NCI-H146 (cell line): Measurements from ENCODE around the gene AGPAT3.

Source experiments
- DNase-seq: peaks from one replicate; lab custom pipeline; 2025; lab: John Stamatoyannopoulos, UW

Gene AGPAT3

DNA sequence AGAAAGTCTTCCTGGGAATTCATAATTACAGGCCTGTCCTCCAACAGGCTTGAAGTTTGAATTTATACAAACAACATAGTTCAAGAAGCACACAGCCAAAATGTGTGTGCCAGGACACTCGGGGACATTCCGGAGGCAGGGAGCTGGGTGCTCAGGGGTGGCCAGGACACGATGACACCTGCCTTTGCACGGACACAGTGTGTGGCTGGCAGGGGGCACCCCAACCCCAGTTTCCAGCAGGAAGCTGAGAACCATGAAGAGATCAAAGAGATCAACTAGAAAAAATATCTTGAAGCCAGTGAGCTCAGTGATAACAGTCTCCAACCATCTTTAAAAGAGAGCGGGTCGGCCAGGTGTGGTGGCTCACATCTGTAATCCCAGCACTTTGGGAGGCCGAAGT, 114.6 kb downstream of the AGPAT3 start:
- DNase-seq, result no peak

DNA sequence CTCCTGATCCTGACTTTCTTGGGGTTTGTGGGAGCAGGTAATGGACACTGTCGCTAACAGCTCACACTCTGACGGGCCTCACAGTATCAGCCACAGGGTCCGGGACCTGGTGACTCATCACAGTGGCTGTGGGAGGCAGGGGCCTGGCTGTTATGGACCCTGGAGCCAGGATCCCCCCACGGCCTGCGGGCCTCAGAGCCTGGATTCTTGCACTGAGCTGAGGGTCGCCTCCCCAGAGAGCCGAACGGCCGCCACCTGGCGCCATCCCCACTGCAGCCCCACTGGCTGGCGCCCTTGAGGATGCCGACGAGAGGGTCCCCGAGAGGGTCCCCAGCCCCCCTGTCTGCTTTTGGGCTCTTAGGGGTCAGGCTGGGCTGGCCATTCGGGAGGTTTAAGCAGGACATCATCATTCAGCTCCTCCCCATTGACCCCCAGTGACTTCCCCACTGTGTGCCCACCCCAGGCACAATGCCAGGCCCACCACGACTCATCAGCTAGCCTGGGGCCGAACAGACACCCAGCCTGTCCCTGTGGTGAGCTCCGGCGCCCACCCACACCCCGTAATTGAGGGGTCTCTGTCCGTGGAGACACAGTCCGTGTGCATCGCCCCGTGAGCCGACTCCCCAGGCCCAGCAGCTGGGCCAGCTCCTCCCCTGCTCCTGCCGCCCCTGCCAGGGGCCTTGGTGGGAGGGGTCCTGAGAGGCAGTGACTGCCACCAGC, 116.3 kb downstream of the AGPAT3 start:
- no peak for DNase-seq

DNA sequence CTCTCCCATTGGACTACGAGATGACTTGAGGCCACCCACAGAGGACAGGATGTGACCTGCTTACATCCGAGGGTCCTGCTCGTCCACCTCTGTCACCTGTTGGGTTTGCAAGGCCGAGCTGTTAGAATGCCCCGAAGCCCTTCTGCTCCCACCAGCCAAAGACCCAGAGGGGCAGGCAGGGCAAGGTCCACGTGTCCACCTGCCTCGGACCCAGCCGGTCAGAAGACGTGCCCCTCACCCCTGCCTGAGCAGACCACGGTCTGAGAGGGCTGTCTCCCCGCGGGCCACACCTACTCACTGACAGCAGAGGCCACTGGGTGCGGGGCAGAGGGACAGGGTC, 116.8 kb downstream of the AGPAT3 start:
- DNase-seq, result no peak

DNA sequence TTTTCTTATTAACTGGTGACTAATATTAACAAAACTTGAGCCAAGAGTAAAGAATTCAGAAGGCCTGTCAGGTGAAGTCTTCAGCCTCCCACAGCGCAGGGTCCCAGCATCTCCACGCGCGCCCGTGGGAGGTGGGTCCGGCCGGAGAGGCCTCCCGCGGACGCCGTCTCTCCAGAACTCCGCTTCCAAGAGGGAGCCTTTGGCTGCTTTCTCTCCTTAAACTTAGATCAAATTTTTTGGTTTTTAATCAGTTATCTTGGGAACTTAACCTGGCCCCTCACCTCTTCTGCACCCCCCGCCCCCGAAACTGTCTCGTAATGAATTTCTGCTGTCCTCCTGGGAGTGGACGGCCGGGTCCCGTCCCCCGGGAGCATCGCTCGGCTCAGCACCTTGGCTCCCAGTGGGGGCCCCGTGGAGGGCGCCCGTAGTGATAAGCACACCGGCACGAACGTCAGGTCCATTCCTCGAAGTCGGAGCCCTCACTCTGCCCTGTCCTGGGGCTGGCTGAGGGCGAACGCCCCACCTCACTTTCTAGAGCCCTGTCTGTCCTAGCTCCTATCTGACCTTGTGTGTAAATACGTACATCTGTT, 117.6 kb downstream of the AGPAT3 start:
- no peak for DNase-seq

DNA sequence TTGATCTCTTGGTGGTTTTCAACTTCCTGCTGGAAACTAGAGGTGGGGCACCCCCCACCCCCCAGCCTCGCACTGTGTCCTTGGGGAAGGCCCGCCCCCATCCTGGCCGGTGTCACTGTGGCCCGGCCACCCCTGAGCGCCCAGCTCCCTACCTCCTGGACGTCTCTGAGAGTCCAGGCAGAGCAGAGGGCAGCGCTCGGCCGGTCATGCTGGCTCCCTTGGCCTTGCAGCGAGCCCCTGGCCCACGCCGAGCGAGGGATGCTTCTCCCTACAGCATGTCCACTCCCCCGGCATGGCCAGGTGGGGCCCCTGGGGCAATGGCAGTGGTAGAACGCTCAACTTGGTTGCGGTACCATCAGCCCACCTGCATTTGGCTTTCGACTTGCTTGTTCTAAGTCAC, 118.4 kb downstream of the AGPAT3 start:
- DNase-seq, result no peak

DNA sequence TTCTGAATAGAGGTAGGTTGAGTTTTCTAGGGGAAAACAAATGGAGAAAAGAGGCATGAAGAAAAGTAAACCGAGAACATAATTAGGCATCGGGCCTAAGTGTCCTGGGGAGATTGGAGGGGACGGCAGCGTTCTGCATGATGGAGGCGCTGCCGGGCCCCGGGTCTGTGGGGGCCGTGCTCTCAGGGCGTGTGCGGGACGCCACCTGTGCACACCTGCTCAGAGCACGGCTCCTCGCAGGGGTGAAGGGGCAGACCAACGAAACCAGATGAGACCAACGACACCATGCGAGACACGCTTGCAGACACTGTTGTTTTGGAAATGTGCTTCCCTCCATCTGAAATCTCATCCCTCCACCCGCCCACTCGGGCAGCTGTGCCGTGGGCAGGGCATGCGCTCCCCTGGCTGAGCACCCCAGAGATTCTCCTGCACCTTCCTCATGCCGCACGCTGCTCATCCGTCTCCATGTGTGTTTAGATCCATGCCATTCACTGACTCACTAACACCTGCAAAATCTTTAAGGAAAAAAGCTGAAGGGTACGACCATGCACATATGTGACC, 118.9 kb downstream of the AGPAT3 start:
- no peak for DNase-seq

DNA sequence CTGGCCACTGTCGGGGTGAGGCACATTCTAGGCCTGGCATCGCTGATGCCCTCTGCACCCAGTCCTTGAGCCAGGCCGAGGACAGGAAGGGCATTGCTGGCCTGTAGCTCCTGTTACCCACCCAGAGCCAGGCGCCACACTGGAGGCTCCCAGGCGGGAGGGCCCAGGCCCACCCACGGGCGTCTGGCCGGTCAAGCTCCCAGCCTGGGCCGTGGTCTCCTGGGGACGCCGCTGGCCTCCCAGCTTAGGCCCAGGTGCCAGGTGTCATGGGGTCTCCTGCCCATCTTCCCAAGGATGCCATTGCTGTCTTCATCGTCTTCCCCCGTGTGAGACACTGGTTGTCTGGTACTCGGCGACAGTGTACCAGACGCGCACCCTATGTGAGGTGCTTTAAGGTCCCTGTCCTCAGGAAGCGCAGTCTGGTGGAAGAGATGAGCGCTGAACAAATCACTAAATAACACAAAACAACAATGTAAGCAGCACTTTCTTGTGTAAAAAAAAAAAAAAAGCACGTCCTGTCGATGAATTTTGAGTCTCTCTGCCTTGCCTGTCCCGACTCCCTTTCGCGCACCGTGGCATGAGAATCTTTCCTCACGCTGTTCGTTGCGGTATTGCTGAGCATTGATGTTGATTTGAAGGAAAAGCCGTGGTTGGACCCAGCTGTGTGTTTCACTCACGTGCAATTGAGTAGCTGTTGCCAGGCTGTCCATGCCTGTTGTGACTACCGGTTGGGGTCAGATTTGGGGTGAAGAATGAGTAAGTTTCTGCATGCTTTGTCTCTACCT, 120.1 kb downstream of the AGPAT3 start:
- no peak for DNase-seq

DNA sequence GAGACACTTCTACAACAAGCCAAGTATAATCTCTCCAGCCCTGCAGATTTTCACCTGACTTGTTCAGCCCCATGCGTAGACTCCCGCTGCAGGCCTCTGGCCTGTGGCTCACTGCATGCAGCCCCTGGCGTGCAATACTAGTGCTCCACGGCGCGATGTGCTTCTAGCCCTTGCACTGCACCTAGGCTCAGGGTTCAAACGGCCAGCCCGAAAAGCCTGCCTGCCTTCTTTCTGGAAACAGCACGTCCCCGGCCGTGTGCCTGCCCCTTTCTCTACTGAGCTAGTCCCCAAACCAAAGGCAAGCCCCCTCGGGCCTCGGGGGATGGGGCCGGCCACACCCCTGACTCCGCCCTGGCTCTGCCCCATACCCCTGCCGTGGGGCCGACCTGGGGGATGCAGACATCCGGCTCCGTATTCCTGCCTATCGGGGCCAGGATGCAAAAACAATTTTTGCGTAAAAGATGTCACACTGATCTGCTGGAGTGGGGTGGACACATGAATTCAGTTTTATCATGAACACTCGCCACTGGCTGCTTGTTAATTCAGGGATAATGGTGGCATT, 120.7 kb downstream of the AGPAT3 start:
- no peak for DNase-seq

DNA sequence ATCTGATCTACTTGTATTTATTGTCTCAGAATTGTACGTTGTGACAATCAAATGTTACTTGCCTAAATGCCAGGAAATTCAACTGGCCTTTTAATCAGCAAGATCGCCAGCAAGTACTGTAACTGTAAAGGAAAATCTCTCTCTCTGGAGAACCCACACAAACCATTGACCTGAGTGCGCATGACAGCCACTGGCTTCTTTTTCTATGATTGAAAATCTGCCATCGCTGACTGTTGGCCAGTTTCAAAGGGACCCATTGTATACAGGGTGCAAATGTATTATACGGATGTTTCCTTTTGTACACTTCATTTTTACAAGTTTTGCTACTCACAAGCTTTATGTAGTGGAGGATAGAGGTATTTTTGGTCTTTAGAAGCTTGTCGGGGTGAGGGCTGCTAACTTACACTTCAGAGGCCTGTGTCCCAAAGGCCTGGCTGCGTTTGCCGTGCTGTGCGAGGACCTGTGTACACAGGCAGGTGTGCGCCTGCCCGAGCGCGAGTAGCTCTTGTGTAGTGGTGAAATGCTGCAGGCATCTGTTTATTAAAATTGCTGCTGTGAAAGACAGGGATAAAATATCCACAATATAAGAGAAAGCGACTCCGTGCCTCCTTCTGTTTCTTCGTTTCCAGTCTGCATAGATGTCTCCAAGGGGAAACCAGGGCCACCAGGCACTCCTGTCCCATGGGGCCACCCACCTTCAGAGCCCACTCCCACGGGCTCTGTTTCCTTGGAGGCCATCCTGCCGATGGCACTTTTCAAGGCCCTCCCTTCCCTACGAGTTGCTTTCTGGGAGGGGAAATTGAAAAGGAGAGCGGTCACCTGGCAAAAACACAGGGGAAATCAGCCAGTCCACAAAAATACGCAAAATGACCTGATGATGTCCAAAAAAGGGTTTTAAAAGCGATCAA, 121.8 kb downstream of the AGPAT3 start:
- DNase-seq, result no peak

DNA sequence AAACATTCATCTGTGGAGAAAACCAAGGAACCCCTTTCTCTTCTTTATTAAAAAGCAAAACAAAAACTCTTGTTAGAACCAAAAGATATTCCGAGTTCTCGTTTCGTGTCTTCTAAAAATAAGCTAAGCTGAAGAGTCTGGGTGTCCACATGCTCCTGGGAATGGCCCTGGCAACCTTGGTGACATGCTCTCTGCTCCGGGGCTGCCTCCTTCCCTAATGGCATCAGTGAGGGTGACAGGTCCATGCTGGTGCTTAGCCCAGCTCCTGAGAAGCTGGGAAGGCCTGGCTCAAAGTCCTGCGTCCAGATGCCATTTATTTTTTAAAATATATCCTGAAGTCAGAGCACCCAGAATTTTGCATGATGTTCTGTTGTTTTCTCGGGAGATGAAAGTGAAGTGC, 122.5 kb downstream of the AGPAT3 start:
- no peak for DNase-seq

DNA sequence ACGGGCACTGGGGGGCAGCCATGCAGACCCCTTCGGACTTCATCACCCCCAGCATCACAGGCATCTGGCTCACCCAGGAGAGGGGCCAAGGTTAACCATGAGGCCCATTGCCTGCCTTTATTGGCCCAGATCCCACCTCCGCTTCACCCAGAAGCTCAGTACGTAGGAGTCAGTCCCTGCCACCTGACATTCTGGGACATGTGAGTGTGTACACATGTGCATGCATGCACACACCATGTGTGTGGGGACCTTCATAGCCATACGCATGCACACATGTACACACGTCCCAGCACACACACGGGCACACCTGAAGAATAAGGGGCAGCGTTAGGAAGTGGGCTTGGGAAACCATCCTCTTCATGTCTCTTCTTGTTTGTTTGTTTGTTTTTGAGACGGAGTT, 123.0 kb downstream of the AGPAT3 start:
- DNase-seq, result no peak

DNA sequence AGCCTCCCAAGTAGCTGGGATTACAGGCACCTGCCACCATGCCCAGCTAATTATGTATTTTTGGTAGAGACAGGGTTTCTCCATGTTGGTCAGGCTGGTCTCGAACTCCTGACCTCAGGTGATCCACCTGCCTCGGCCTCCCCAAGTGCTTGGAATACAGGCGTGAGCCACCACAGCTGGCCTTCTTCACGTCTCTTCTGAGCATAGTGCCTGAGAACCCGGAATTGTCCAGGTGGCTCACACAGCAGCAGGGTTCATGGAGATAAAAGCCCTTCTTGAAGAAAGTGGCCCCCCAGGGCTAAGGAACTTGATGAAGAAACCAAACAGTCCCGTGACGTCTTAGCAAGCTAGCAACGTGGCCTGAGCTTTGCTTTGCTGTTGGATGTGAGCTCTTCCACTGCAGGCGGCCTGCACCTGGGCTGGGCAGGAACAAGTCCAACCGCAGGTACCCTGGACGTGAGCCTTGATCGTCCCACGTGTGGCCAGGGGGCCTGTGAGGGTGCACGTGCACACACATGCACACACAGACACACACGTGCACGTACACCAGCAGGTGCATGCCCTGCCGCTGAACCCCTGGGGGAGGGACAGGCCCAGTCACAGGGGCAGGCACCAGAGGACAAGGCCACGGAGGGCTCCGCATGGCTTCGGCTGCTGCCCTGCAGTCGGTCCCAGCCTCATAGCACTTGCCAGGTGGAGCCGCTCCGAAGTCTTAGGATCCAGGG, 123.6 kb downstream of the AGPAT3 start:
- no peak for DNase-seq

DNA sequence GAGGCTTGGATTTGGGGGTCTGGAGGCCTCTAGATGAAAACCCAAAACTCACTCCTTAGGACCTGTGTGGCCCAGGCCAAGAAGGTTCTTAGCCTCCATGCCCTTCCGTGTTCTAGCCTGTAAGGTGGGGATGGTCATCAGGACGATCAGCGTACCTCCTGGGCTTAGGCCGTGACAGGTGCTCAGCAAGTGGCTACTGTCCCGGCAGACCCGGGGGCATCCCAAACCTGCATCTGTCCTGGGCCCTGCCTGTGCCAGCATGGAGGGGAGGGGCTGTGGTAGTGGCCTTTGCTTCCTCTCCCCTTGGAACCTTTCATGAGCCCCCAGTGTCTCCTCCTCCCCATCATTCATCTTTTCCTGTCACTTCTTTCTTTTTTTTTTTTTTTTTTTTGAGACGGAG, 124.4 kb downstream of the AGPAT3 start:
- DNase-seq, result no peak

DNA sequence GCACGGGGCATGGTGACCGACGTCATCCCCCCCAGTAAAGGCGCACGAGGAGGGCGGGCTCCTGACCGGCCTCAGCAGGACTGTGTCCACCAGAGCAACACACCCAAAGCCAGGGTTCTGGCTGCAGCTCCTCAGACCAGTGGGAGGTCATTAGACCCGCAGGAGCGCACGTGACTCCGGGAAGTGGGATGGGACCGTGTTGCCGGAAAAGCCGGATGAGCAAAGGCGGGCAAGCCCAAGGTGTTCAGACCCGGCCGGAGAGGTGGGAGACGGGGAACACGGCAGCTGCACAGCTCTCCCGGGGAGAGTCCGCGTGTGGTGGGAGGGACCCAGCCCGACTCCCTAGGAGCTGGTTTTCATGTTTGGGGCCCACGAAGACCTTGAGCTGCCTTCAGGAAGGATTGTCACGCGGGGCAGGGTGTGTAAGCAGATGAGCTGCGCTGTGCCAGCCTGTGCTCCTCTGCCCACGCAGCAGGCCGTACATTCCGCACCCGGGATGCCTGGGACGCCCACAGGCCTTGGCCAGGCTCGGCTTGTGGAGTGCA, 126.5 kb downstream of the AGPAT3 start:
- peak; percentile 58 for DNase-seq

DNA sequence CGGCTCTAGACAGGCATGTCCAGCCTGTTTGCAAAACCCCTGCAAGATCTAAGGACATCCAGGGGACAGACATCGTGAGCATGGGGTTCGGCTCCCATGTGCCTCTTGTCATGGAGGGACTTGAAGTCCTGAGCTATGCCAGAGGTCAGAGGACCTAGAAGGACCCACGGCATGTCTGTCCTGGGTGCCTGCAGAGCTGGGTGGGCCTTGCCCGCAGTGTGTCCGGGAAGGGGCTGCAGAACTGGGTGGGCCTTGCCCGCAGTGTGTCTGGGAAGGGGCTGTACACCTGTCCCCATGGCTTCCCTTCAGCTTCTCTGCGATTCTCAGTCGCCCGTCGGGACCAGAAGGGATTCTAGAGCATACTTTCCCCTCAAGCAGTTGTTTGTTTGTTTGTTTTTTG, 127.1 kb downstream of the AGPAT3 start:
- DNase-seq, result no peak

DNA sequence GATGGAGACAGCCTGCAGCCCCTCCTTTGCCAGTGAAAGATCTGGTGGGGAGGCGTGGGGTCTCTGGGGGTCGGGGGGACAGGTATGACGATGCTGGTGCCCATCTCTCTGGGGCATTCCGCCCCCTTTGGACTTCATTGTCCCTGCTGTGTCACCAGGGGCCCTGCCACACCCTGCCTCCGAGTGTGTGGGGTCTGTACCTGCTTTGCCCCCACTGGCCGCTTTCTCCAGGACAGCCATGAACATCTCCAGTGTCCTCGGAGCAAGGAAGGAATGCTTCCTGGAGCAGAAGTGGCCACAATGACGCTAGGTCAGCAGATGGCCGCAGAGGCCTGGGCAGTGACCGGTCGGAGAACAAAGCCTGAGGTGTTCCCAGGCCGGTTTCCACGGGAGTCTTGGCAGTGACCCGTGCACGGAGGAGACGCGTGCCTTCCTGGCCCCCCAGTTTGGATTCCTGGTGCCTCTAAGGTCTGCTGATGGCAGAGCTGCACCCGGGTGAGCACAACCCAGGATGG, 128.5 kb downstream of the AGPAT3 start:
- DNase-seq, result no peak

DNA sequence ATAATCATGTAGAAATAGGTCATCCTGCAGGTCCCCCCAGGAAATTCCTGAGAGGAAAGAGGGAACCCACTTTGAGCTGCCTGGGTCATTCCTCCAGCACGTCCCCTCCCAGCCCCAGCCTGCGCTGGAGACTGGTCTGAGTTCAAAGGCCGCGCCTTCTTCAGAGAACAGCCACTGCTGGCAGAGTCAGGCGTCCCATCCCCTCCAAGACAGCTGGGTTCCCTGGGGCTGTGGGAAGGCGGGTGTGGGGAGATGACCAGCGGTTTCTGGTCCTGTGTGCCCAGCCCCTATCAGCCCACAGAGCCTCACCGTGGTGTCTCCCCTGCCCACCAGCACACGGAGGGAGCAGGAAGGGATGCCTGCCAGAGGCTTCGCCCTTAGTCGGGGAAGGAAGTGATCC, 129.1 kb downstream of the AGPAT3 start:
- no peak for DNase-seq

DNA sequence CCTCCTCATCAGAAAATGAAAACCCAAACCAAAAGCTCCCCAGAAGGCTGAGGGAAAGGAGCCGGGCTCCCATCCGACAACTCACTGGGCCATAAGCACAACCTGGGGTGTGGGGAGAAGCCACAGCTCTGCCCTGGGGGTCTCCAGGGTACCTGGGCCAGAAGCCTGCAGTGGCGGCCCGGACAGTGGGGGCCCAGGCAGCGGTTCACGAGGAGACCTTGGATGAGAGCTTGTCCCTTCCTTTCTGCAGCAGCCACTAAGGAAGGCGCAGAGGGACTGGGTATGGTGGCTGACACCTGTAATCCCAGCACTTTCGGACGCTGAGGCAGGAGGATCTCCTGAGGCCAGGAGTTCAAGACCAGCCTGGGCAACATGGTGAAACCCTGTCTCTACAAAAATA, 129.6 kb downstream of the AGPAT3 start:
- DNase-seq, result no peak

DNA sequence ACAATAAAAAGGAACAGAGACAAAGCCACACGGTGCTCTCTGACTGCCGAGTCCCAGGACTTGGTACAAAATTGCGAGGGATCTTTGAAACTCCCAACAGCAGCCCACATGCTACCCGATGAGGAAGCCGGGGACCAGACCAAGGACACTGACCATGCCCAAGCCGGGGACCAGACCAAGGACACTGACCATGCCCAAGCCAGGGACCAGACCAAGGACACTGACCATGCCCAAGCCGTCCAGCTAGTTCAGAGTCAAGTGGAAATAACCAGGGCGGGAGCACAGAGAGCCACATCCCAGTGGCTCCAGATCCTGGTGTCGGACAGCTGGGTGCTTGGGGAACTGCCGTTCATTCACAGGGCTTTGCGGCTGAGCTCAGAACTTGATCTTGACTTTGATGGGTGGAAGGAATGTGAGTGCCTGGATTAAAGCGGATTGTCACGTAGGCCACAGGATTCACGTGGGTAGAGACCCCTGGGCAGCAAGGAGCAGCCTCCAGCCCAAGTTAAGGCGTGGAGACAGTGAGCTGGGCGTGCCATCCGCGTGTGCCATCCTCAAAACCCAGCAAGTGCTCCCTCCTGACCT, 130.6 kb downstream of the AGPAT3 start:
- DNase-seq, result no peak
